HG03520 (cell line): ENCODE data around the gene GIPR.
"Not testable (repeated sequence)": the region's sequence is repeated elsewhere in the genome, so short reads cannot be mapped to it uniquely, and the experiment has no call there.

ENCODE experiments used
- ATAC-seq: cut with Tn5 transposase; IDR thresholded peaks from one replicate; pipeline ENCODE4 v1.9.1; 2021; ENCODE audit warnings: mild to moderate bottlenecking, moderate library complexity; ENCODE audit not compliant: unreplicated experiment

Gene GIPR

DNA sequence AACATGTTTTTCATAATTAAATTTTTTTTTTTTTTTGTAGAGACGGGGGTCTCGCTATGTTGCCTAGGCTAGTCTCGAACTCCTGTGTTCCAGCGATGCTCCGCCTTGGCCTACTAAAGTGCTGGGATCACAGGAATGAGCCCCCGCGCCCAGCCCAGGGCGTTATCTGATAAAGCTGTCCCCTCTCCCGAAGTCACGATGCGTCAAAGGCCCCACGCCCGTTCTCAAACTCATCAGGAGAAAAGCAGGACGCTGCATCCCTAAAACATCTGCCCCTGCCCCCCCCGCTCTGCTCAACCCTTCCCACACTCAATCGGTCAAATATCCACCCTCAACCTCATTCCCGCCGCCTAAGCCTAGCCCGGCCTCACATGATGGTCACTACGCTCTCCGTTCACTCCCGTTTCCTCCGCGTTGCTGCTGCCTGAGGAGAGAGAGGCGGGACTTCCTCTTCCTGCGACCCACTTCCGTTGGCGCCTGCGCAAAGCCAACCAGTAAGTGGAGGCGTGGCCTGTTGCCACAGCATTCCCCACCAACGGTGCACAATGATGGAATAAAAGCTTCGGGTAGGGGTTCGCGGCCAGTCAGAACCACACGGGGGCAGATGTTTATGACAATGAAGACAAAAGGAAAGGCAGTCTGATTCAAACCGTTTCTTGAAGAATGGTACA lies 23.6 kb downstream of the GIPR start, which contains the start of gene SNRPD2:
Gene SNRPD2 (minus strand): TSS at position 438 of the 671 bp plus-strand sequence. CDS start 65 bp downstream, at position 373.
- ATAC-seq, result peak; percentile 45

- ATAC-seq, result peak; percentile 80
Observed at GRCh38 chr19:45692187-45693105, 24.4 kb downstream of the GIPR start, which contains the start of gene QPCTL. Gene QPCTL, plus strand, starts transcription at chr19:45692666. Its CDS starts 38 bp downstream, at chr19:45692704.

- no peak for ATAC-seq
Observed at GRCh38 chr19:45693106-45693788, 25.2 kb downstream of the GIPR start.

GRCh38 chr19:45701676-45702075 lies 33.7 kb downstream of the GIPR start:
- ATAC-seq, result no peak

- ATAC-seq, result no peak
Observed at GRCh38 chr19:45705115-45705514, 37.1 kb downstream of the GIPR start.

GRCh38 chr19:45705710-45706415 lies 37.8 kb downstream of the GIPR start:
- no peak for ATAC-seq

GRCh38 chr19:45710356-45711130 lies 42.5 kb downstream of the GIPR start:
- no peak for ATAC-seq

- ATAC-seq, result no peak
Observed at GRCh38 chr19:45711851-45712698, 44.1 kb downstream of the GIPR start.

GRCh38 chr19:45712699-45713067 lies 44.7 kb downstream of the GIPR start:
- ATAC-seq, result no peak

DNA sequence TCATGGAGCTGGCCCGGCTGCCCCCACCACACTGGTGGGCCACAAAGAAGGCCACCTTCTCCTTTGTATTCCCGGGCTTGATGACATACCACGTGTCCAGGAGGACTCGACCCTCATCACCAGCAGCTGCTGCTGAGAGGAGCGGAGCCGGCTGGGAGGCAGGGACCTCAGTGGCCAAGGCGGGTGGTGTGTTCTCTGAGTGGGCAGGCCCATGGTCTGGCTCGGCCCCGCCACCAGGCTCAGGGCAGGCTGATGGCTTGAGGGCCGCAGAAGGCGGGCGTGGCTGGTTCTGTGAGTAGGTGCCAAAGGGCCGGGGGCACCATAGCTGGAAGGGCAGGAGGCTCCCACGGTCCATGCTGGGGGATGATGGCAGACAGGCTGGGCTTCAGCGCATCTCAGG lies 45.1 kb downstream of the GIPR start:
- ATAC-seq, result no peak

- no peak for ATAC-seq
Observed at GRCh38 chr19:45715139-45715538, 47.1 kb downstream of the GIPR start.

DNA sequence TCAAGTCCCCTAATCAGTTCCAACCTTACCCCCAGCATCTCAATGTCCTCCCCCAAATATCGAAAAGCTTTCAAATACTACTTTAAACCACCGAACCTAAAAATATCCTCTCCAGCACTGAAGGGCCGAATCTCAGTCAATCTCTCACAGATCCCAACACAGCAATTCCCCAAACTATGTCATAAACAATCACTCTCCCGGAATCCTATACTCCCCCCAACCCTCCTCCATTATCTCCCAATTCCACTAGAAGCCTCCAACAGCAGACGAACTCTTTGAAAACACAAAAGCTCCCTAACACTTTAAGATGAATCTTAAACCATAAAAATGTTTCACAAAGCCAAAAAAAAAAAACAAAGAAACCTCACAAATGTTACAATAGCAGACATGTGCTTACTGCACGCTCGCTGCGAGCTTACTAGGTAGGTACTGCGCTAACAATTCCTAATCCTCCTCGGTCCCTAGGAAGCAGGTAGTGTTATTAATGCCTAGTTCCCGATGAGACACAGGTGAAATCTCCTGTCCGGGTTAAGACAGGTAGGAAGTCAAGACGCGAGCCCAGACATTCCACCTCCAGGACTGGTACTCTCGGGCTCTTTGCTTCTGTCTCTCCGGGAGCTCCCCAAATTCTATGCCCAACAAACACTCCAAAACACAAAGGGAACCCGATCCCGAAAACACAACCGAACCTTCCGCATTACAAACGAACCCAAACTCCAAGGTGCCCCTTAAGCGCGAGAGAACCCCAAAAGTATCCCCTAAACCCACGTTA lies 48.5 kb downstream of the GIPR start:
- ATAC-seq, result no peak

- peak; percentile 92 for ATAC-seq
Observed at GRCh38 chr19:45717131-45717982, 49.3 kb downstream of the GIPR start.

DNA sequence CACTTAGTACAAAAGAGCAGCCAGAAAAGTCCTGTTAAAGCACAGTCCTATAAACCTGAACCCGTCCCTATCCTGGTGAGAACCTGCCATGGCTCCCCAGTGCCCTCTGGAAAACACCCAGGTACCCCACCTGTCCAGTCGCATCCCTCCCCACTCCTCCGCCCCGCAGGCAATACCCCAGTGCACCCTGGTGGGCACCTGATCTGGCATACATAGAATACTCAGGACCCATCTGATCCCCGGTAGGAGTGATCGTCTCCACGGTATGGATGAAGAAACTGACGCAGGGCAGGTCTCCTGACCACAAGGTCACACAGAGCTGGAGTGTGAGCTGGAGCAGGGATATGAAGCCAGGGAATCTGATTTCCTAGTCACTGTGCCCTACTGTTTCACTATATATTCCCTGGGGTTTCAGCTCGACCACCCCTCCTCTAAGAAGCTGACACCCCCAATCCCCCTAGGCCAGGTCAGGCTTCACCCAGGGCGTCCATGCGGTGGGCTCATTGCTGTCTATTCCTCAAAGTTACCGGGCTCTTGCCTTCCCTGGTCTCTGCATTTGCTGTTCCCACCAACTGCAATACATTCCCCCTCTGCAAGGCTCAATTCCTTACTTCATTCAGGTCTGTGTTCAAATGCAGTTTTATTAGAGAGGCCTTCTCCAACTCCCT lies 50.1 kb downstream of the GIPR start:
- no peak for ATAC-seq

- ATAC-seq, result not testable (repeated sequence)
Observed at GRCh38 chr19:45720065-45720464, 52.0 kb downstream of the GIPR start.

DNA sequence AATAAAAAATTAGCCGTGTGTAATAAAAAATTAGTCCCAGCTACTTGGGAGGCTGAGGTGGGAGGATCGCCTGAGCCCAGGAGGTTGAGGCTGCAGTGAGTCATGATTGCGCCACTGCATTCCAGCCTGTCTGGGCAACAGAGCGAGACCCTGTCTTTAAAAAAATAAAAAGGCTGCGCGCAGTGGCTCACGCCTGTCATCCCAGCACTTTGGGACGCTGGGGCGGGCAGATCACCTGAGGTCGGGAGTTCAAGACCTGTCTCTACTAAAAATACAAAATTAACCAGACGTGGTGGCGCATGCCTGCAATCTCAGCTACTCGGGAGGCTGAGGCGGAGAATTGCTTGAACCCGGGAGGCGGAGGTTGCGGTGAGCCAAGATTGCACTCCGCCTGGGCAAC lies 60.7 kb downstream of the GIPR start:
- ATAC-seq, result not testable (repeated sequence)

GRCh38 chr19:45729800-45730290 lies 61.8 kb downstream of the GIPR start:
- no peak for ATAC-seq
